ENCODE results near the gene SSNA1.

- TF ChIP-seq POLR2A (IDR thresholded peaks at IDR 0.05) (no peak), CTCF (IDR thresholded peaks at IDR 0.05) (no peak), EP300 (IDR thresholded peaks at IDR 0.05; ENCODE audit: low read depth) (no peak)
Observed at GRCh38 chr9:137191691-137192447, 3.4 kb downstream of the SSNA1 start.
